HG02973 (cell line): ENCODE results near the gene CLCN2.

Experiments used
- ATAC-seq: cut with Tn5 transposase; IDR thresholded peaks from one replicate; pipeline ENCODE4 v1.9.1; 2021; ENCODE audit warnings: moderate library complexity; ENCODE audit not compliant: unreplicated experiment

CLCN2 gene

DNA sequence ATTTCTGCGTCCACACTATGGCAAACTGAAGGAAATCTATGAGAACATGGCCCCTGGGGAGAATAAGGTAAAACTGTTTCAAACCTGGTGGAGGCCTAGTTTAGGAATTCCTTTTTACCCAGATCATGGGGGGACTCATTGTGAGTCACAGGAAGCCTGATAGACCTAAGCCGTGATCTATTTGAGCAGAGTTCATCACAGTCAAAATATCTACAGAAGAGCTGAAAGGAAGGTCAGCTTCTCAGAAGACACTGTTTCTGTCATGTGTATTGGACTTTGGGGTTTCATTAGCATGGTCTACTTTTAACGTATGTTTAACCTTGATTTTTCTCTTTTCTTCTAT, 61.1 kb downstream of the CLCN2 start:
- ATAC-seq = no peak

DNA sequence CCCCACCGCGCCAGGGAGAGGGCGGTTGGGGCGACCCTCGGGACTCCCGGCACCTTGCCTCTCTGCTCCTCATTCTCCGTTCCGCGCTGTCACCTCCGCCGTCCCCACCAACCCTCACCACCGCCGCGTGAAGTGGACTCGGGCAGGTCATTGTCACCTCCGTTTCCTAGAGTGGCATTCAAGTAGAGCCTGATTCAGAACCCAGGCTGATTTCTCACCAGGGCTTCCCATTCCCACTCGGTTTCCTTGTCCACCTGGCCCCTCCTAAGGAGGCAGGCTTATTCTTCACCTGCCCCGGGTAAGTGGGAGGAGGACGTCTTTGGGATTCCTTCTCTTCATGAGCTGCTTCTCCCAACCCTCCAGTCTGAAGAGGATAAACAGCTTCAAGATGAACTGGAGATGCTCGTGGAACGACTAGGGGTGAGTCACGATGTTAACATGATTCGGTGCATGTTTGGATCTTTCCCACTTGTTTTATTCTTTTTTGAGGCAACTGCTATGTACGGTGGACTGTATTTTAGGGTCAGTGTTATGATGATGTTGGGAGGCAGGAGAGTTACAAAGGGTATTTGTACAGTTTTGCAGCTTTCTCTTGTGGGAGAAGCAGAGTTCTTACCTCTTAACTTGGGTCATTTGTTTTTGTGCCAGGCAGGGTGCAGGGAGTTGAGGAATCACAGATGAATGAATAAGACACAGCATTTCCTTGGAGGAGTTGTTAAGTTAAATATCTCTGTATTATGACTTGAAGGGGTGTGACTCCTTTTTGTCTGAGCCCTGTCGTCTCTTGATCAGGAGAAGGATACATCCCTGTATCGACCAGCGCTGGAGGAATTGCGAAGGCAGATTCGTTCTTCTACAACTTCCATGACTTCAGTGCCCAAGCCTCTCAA, 61.7 kb downstream of the CLCN2 start:
- ATAC-seq = no peak

DNA sequence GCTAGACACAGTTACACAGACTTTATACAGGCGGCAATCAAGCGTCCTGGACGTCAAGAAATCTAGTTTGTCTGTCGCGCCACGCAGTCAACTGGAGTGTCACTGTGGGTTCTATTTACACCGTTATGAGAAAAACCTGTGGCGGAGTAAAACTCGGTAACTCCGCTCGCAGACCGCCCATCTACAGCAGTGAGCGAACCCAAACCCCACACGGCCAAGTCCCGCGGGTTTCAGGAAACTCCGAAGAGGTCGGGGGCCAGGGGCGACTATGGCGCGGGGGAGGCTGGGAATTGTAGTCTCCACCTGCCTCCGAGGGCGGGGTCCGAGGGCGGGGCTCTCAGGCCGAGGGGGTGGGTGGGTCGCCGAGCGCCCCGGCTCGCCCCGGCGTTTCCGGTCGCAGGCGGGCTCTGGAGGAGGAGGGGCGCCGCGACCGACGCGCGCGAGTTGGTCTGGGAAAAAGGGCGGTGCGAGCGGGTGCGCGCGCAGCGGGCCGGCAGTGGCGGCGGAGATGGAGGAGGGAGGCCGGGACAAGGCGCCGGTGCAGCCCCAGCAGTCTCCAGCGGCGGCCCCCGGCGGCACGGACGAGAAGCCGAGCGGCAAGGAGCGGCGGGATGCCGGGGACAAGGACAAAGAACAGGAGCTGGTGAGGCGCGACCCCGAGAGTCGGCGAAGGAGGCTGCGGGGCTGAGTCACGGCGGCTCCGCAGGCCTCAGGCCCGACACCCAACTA, 62.5 kb downstream of the CLCN2 start, which contains the start of gene PSMD2:
TSS of gene PSMD2 (plus strand) at position 483 of the 729 bp plus-strand sequence. CDS start at position 509, 26 bp downstream.
- ATAC-seq = peak; percentile 91

DNA sequence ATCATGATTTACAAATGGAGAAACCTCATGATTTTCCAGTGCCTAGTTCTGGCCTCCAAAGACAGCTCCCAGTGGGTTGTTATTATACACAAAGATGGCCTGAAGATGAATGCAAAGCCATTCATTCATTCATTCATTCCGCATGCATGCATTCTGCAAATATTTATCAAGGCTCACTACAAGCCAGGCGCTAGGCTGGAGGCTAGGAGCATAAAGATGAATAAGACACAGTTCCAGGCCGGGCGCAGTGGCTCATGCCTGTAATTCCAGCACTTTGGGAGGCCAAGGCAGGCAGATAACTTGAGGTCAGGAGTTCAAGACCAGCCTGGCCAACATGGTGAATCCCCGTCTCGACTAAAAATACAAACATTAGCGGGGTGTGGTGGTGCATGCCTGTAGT, 64.8 kb downstream of the CLCN2 start:
- ATAC-seq = no peak
